Measurements from ENCODE around the gene CASP14. TPM values are rescaled to one million over a fixed set of nuclear protein-coding genes. Genes with fewer than 3 reads are reported as not detected.

The CASP14 gene
- polyA plus RNA-seq, 2 of the 4 experiments (the other 2 are of a cell fraction) = not detected

DNA sequence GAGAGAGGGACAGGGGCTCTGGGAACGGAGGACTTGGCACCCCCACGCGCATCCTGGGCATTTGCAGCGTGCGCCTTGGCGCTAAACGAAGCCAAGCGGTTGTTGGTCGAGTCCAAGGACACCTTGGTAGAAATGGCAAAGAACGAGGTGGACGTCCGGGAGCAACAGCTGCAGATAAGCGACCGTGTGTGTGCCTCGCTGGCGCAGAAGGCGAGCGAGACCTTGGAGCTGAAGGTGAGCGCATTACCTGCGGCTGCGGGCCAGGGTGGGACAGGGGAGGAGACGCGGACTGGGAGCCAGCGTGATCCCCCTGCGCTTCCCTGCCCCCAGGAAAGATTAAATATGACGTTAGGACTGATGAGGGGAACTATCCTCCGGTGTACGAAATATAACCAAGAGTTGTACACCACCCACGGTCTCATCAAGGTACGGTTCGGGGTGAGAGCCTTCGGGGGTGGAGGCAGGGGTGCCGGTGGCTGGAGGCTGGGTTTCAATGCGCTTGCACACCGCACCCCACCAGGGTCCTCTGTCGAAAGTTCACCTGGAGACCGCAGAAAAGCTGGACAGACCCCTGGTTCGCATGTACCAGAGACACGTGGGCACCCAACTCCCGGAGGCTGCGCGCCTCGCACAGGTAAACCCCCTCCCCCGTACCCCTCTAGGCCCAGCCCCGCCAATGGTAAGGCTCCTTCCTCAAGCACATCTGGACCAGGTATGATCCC, 27.8 kb upstream of the CASP14 start:
- Histone ChIP-seq H3K9me3 (no peaks in the 10 kb centered on the region), H3K4me3 (no peak overlapping the region), H3K27ac (no peak overlapping the region), H3K4me2 (no peak overlapping the region), H3K4me1 (no peaks in the 10 kb centered on the region)
- ATAC-seq = no peak
- ChIA-PET CTCF (no interaction called here), POLR2A (no interaction called here)
- FAIRE-seq = no peak
- TF ChIP-seq EHF (CRISPR knock-in tag; IDR thresholded peaks at IDR 0.05) = no peak
- TF ChIP-seq, protein P1, sequence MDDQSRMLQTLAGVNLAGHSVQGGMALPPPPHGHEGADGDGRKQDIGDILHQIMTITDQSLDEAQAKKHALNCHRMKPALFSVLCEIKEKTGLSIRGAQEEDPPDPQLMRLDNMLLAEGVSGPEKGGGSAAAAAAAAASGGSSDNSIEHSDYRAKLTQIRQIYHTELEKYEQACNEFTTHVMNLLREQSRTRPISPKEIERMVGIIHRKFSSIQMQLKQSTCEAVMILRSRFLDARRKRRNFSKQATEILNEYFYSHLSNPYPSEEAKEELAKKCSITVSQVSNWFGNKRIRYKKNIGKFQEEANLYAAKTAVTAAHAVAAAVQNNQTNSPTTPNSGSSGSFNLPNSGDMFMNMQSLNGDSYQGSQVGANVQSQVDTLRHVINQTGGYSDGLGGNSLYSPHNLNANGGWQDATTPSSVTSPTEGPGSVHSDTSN (IDR thresholded peaks at IDR 0.05) = no peak
- TF ChIP-seq HOXB5 (CRISPR knock-in tag; IDR thresholded peaks at IDR 0.05) = no peak
- no peak for TF ChIP-seq JUNB (IDR thresholded peaks at IDR 0.05)
- no peak for TF ChIP-seq HDAC2 (IDR thresholded peaks at IDR 0.05)
- TF ChIP-seq, protein P2, sequence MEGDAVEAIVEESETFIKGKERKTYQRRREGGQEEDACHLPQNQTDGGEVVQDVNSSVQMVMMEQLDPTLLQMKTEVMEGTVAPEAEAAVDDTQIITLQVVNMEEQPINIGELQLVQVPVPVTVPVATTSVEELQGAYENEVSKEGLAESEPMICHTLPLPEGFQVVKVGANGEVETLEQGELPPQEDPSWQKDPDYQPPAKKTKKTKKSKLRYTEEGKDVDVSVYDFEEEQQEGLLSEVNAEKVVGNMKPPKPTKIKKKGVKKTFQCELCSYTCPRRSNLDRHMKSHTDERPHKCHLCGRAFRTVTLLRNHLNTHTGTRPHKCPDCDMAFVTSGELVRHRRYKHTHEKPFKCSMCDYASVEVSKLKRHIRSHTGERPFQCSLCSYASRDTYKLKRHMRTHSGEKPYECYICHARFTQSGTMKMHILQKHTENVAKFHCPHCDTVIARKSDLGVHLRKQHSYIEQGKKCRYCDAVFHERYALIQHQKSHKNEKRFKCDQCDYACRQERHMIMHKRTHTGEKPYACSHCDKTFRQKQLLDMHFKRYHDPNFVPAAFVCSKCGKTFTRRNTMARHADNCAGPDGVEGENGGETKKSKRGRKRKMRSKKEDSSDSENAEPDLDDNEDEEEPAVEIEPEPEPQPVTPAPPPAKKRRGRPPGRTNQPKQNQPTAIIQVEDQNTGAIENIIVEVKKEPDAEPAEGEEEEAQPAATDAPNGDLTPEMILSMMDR (IDR thresholded peaks at IDR 0.05) = no peak
- TF ChIP-seq HEYL (CRISPR knock-in tag; IDR thresholded peaks at IDR 0.05) = no peak
- no peak for TF ChIP-seq RARB (CRISPR knock-in tag; IDR thresholded peaks at IDR 0.05)
- TF ChIP-seq GATA3 (IDR thresholded peaks at IDR 0.05; ENCODE audit: borderline replicate concordance) = no peak
- no peak for TF ChIP-seq NPAS2 (CRISPR knock-in tag; IDR thresholded peaks at IDR 0.05; ENCODE audit: borderline replicate concordance)
- TF ChIP-seq TP53 (CRISPR knock-in tag; IDR thresholded peaks at IDR 0.05) = no peak
- no peak for TF ChIP-seq ESRRA (IDR thresholded peaks at IDR 0.05; ENCODE audit: borderline replicate concordance, low read length)
- TF ChIP-seq ZNF302 (CRISPR knock-in tag; IDR thresholded peaks at IDR 0.05) = no peak
- TF ChIP-seq MYC (IDR thresholded peaks at IDR 0.05; ENCODE audit: borderline replicate concordance, low read length) = no peak
- no peak for TF ChIP-seq HOXB13 (CRISPR knock-in tag; IDR thresholded peaks at IDR 0.05; ENCODE audit: low read depth)
- no peak for TF ChIP-seq ZFP36 (IDR thresholded peaks at IDR 0.05; ENCODE audit: borderline replicate concordance, partially characterized antibody)
- DNase-seq (ENCODE audit: low read depth in 1 of 2, low spot score in 1 of 2) = no peak
- 50% methylated on average over 38 of the region's 45 CpGs for WGBS (ENCODE audit: missing lambda C conversion rate)

DNA sequence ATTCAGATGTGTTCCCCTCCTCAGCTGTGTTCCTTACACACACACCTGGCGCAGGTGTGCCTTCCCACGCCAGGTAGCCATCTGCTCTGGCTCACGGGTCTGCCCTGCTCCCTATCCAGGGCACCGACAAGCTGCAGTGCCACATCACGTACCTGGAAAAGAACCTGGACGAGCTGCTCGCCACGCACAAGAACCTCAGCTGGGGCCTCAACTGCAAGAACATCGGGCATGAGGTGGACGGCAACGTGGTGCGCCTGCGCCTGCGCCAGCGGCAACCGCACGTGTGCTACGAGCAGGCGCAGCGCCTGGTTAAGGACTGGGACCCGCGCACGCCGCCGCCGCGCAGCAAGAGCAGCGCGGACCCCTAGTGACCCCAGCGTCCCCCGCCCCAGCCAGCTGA, 26.5 kb upstream of the CASP14 start:
- Histone ChIP-seq H3K4me3 (no peak overlapping the region), H3K27ac (no peak overlapping the region), H3K9me3 (no peaks in the 10 kb centered on the region), H3K4me1 (no peaks in the 10 kb centered on the region), H3K4me2 (no peak overlapping the region)
- no peak for ATAC-seq
- ChIA-PET POLR2A (no interaction called here), CTCF (no interaction called here)
- DNase-seq (ENCODE audit: low read depth in 1 of 2, low spot score in 1 of 2) = no peak
- TF ChIP-seq KDM5A (IDR thresholded peaks at IDR 0.05) = no peak
- TF ChIP-seq HOXB5 (CRISPR knock-in tag; IDR thresholded peaks at IDR 0.05) = no peak
- no peak for TF ChIP-seq POLR2AphosphoS2 (conservative IDR thresholded peaks at IDR 0.05; ENCODE audit: low read length)
- TF ChIP-seq, protein P3, sequence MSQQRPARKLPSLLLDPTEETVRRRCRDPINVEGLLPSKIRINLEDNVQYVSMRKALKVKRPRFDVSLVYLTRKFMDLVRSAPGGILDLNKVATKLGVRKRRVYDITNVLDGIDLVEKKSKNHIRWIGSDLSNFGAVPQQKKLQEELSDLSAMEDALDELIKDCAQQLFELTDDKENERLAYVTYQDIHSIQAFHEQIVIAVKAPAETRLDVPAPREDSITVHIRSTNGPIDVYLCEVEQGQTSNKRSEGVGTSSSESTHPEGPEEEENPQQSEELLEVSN (IDR thresholded peaks at IDR 0.05; ENCODE audit: borderline replicate concordance, low read depth) = no peak
- no peak for TF ChIP-seq FOSB (CRISPR knock-in tag; IDR thresholded peaks at IDR 0.05)
- TF ChIP-seq MYC (IDR thresholded peaks at IDR 0.05; ENCODE audit: borderline replicate concordance, low read length) = no peak
- TF ChIP-seq, protein P2 (IDR thresholded peaks at IDR 0.05) = no peak
- TF ChIP-seq HOXA7 (CRISPR knock-in tag; IDR thresholded peaks at IDR 0.05) = no peak
- TF ChIP-seq JUN (IDR thresholded peaks at IDR 0.05) = no peak
- no peak for FAIRE-seq
- 61% methylated on average over 19 of the region's 31 CpGs for WGBS (ENCODE audit: missing lambda C conversion rate)

Data from A549 (cell line).